HepG2 (cell line): Measurements from ENCODE around the gene CEACAM16. TPM values are rescaled to one million over a fixed set of nuclear protein-coding genes. Genes with fewer than 3 reads are reported as not detected.

Experiments used
- DNMT3B ChIP-seq: conservative IDR thresholded peaks from 2 replicates; pipeline ENCODE4 v1.6.1; 2016; ENCODE audit warnings: missing biosample characterization, control low read depth
- ETV5 ChIP-seq: IDR thresholded peaks from 2 replicates; pipeline ENCODE4 v1.6.1; 2018; ENCODE audit warnings: missing biosample characterization, missing genetic modification reagents, inconsistent platforms, borderline replicate concordance
- HCFC1 ChIP-seq: fragments of 150-350 bp; IDR thresholded peaks from 2 replicates; pipeline ENCODE4 v1.6.1; 2014; ENCODE audit warnings: low read depth, low read length
- HNRNPK ChIP-seq: fragments of 200-400 bp; formaldehyde crosslinking; IDR thresholded peaks from 2 replicates; pipeline ENCODE4 v1.6.1; 2018; ENCODE audit warnings: low read length, low read depth, moderate library complexity, mild to moderate bottlenecking; ENCODE audit not compliant: poor library complexity, severe bottlenecking
- JARID2 ChIP-seq: sonication (generic); formaldehyde crosslinking; IDR thresholded peaks from 2 replicates; pipeline ENCODE4 v1.8.1; 2023; ENCODE audit warnings: missing genetic modification reagents, inconsistent platforms; ENCODE audit not compliant: insufficient replicate concordance
- KDM3A ChIP-seq: IDR thresholded peaks from 2 replicates; pipeline ENCODE4 v1.6.1; 2018; ENCODE audit warnings: low read depth, missing compliant biosample characterization
- MTF2 ChIP-seq: sonication (generic); formaldehyde crosslinking; IDR thresholded peaks from 2 replicates; pipeline ENCODE4 v1.5.0; 2020; ENCODE audit warnings: missing genetic modification reagents, borderline replicate concordance
- NFIC ChIP-seq: IDR thresholded peaks from 2 replicates; pipeline ENCODE4 v1.6.1; 2012; ENCODE audit warnings: mild to moderate bottlenecking, low read length, inconsistent platforms
- PPARG ChIP-seq: conservative IDR thresholded peaks from 2 replicates; pipeline ENCODE4 v1.6.1; 2016; ENCODE audit warnings: missing biosample characterization, missing genetic modification reagents
- RAD51 ChIP-seq: fragments of 450-650 bp; IDR thresholded peaks from 2 replicates; pipeline ENCODE4 v1.6.1; 2016; ENCODE audit warnings: borderline replicate concordance
- RARA ChIP-seq: IDR thresholded peaks from 2 replicates; pipeline ENCODE4 v1.6.1; 2016; ENCODE audit warnings: missing genetic modification reagents, missing compliant biosample characterization
- SAP130 ChIP-seq: IDR thresholded peaks from 2 replicates; pipeline ENCODE4 v1.6.1; 2016; ENCODE audit warnings: low read depth
- SRSF9 ChIP-seq: fragments of 200-400 bp; formaldehyde crosslinking; IDR thresholded peaks from 2 replicates; pipeline ENCODE4 v1.6.1; 2018; ENCODE audit warnings: borderline replicate concordance, mild to moderate bottlenecking, low read depth, low read length; ENCODE audit not compliant: insufficient read depth, poor library complexity, severe bottlenecking
- YY1 ChIP-seq: IDR thresholded peaks from 2 replicates; pipeline ENCODE4 v1.6.1; 2011; ENCODE audit warnings: low read length, low read depth, moderate library complexity, mild to moderate bottlenecking; ENCODE audit not compliant: insufficient read depth, insufficient replicate concordance
- ZBTB43 ChIP-seq: sonication (generic); formaldehyde crosslinking; conservative IDR thresholded peaks from 2 replicates; pipeline ENCODE4 v1.4.0; 2020; ENCODE audit warnings: missing genetic modification reagents
- ZKSCAN1 ChIP-seq: fragments of 150-350 bp; IDR thresholded peaks from 2 replicates; pipeline ENCODE4 v1.6.1; 2014; ENCODE audit warnings: low read length
- ZNF18 ChIP-seq: sonication (generic); formaldehyde crosslinking; IDR thresholded peaks from 2 replicates; pipeline ENCODE4 v1.8.0; 2022; ENCODE audit warnings: mild to moderate bottlenecking, missing genetic modification reagents; ENCODE audit not compliant: insufficient replicate concordance
- ZNF282 ChIP-seq: fragments of 450-650 bp; IDR thresholded peaks from 2 replicates; pipeline ENCODE4 v1.6.1; 2018; ENCODE audit not compliant: partially characterized antibody
- ZNF441 ChIP-seq: sonication (generic); formaldehyde crosslinking; IDR thresholded peaks from 2 replicates; pipeline ENCODE4 v1.7.0; 2021; ENCODE audit warnings: missing genetic modification reagents, borderline replicate concordance
- ZNF609 ChIP-seq: sonication (generic); formaldehyde crosslinking; IDR thresholded peaks from 2 replicates; pipeline ENCODE4 v1.4.0; 2020; ENCODE audit warnings: mild to moderate bottlenecking, missing genetic modification reagents, borderline replicate concordance
- ZNF703 ChIP-seq: sonication (generic); formaldehyde crosslinking; IDR thresholded peaks from 2 replicates; pipeline ENCODE4 v1.5.1; 2020; ENCODE audit warnings: missing genetic modification reagents, mild to moderate bottlenecking, moderate library complexity, borderline replicate concordance
- ZNF75D ChIP-seq: sonication (generic); formaldehyde crosslinking; IDR thresholded peaks from 2 replicates; pipeline ENCODE4 v1.8.1; 2023; ENCODE audit warnings: missing genetic modification reagents, mild to moderate bottlenecking, borderline replicate concordance
- polyA plus RNA-seq, 8 experiments: library from polyadenylated mRNA; depleted of rRNA in 3 of 8; stranded (reverse) in 7 of 8; unstranded in 1 of 8; fragments of >200 nt; fragmentation: Illumina TruSeq in 4 of 8; extraction: Trizol in 4 of 8; gene quantifications; 2 replicates each; pipeline versions ENCODE4 v1.2.1 to v1.2.3, GENCODE V29; 2011 to 2016; ENCODE audit warnings: low read depth in 4 of 8, missing spikeins in 1 of 8, mixed read lengths in 1 of 8; ENCODE audit not compliant: insufficient read depth in 1 of 8
- total RNA-seq, 5 experiments: library from RNA; depleted of rRNA; stranded (reverse); fragments of >200 nt; fragmentation: Illumina TruSeq; extraction: Trizol; gene quantifications; 2 replicates each; pipeline ENCODE4 v1.2.3, GENCODE V29; 2016; ENCODE audit warnings: low read depth in 1 of 5

CEACAM16 gene
- total and polyA plus RNA-seq, 2 of the 13 experiments (the other 11 are each of a cell fraction or from before 2014, with no cell fraction given) = not detected

- TF ChIP-seq NFIC (no peak), ETV5 (CRISPR knock-in tag) (peak; percentile 72; the same call in 1 of the 2 replicates), KDM3A (0 out of 2 replicates have a peak, but pooled peaks have one; percentile 34), HCFC1 (no peak), ZNF282 (no peak), ZNF609 (CRISPR knock-in tag) (peak; percentile 70; the same call in 1 of the 2 replicates), HNRNPK (no peak), YY1 (no peak), ZNF75D (CRISPR knock-in tag) (no peak), ZKSCAN1 (no peak), SRSF9 (no peak), RARA (CRISPR knock-in tag) (peak; percentile 83), ZNF441 (CRISPR knock-in tag) (no peak), ZBTB43 (CRISPR knock-in tag) (no peak), SAP130 (peak; percentile 67), JARID2 (CRISPR knock-in tag) (no peak), RAD51 (no peak), MTF2 (CRISPR knock-in tag) (no peak), PPARG (CRISPR knock-in tag) (0 out of 2 replicates have a peak, but pooled peaks have one; percentile 29), DNMT3B (CRISPR knock-in tag) (no peak), ZNF18 (CRISPR knock-in tag) (no peak), ZNF703 (CRISPR knock-in tag) (no peak)
These were observed 26.3 kb downstream of the CEACAM16 start (continued) for GRCh38 chr19:44725251-44725650.
